ENCODE measurements around the gene ZNRF2.

- TF ChIP-seq CTCF (IDR thresholded peaks at IDR 0.05) (no peak), POLR2A (IDR thresholded peaks at IDR 0.05) (no peak)
Observed at GRCh38 chr7:30273552-30273951, 10.8 kb upstream of the ZNRF2 start.

Data from adrenal gland (tissue), 5 donors.